ENCODE results near the gene TIMM23.
"Not testable (repeated sequence)": the region's sequence is repeated elsewhere in the genome, so short reads cannot be mapped to it uniquely, and the experiment has no call there.

The TIMM23 gene

GRCh38 chr10:45926790-45927189 is 45.5 kb upstream of the TIMM23 start:
- H3K4me3 ChIP-seq (ENCODE audit: low read depth, low read length); H3K9me3 ChIP-seq (ENCODE audit: control insufficient read depth, insufficient read depth, low read depth, low read length); H3K27ac ChIP-seq (ENCODE audit: extremely low read depth, low read depth, low read length); H3K4me1 ChIP-seq (ENCODE audit: control insufficient read depth, insufficient read depth, low read length); H3K36me3 ChIP-seq (ENCODE audit: control insufficient read depth in 2 of 2, insufficient read depth in 1 of 2, low read length in 2 of 2); CTCF ChIA-PET; POLR2A ChIA-PET: not testable (repeated sequence)
- peak; percentile 44 for TF ChIP-seq SETDB1 (IDR thresholded peaks at IDR 0.05; ENCODE audit: insufficient read length, low read length)

GRCh38 chr10:45931305-45931704 is 41.0 kb upstream of the TIMM23 start:
- H3K36me3 ChIP-seq (ENCODE audit: control insufficient read depth in 2 of 2, insufficient read depth in 1 of 2, low read length in 2 of 2); CTCF ChIA-PET; POLR2A ChIA-PET; H3K4me3 ChIP-seq (ENCODE audit: low read depth, low read length); H3K9me3 ChIP-seq (ENCODE audit: control insufficient read depth, insufficient read depth, low read depth, low read length); H3K4me1 ChIP-seq (ENCODE audit: control insufficient read depth, insufficient read depth, low read length); H3K27ac ChIP-seq (ENCODE audit: extremely low read depth, low read depth, low read length): not testable (repeated sequence)

GRCh38 chr10:45934788-45935187 is 37.5 kb upstream of the TIMM23 start:
- POLR2A ChIA-PET; H3K4me3 ChIP-seq (ENCODE audit: low read depth, low read length); H3K36me3 ChIP-seq (ENCODE audit: control insufficient read depth in 2 of 2, insufficient read depth in 1 of 2, low read length in 2 of 2); H3K4me1 ChIP-seq (ENCODE audit: control insufficient read depth, insufficient read depth, low read length); H3K9me3 ChIP-seq (ENCODE audit: control insufficient read depth, insufficient read depth, low read depth, low read length); H3K27ac ChIP-seq (ENCODE audit: extremely low read depth, low read depth, low read length); CTCF ChIA-PET: not testable (repeated sequence)
- peak; percentile 58 for TF ChIP-seq ATF2 (tag by site-specific recombination; IDR thresholded peaks at IDR 0.05; ENCODE audit: low read depth)
- peak; percentile 29; the same call in 1 of the 2 replicates for TF ChIP-seq ZNF629 (tag by site-specific recombination; IDR thresholded peaks at IDR 0.05)

GRCh38 chr10:45939176-45939697 is 33.1 kb upstream of the TIMM23 start:
- POLR2A ChIA-PET; H3K9me3 ChIP-seq (ENCODE audit: control insufficient read depth, insufficient read depth, low read depth, low read length); H3K4me1 ChIP-seq (ENCODE audit: control insufficient read depth, insufficient read depth, low read length); H3K4me3 ChIP-seq (ENCODE audit: low read depth, low read length); H3K27ac ChIP-seq (ENCODE audit: extremely low read depth, low read depth, low read length); H3K36me3 ChIP-seq (ENCODE audit: control insufficient read depth in 2 of 2, insufficient read depth in 1 of 2, low read length in 2 of 2): not testable (repeated sequence)
- CTCF ChIA-PET, result interaction anchor here (0.6 kb wide), 1 partner anchor 703 kb away, joined by 3 read pairs; no protein-coding TSS in a partner anchor

GRCh38 chr10:45941196-45941595 is 31.1 kb upstream of the TIMM23 start:
- H3K36me3 ChIP-seq (ENCODE audit: control insufficient read depth in 2 of 2, insufficient read depth in 1 of 2, low read length in 2 of 2); H3K4me3 ChIP-seq (ENCODE audit: low read depth, low read length); H3K9me3 ChIP-seq (ENCODE audit: control insufficient read depth, insufficient read depth, low read depth, low read length); H3K27ac ChIP-seq (ENCODE audit: extremely low read depth, low read depth, low read length); H3K4me1 ChIP-seq (ENCODE audit: control insufficient read depth, insufficient read depth, low read length); CTCF ChIA-PET; POLR2A ChIA-PET: not testable (repeated sequence)

GRCh38 chr10:45945476-45945875 is 26.8 kb upstream of the TIMM23 start:
- H3K9me3 ChIP-seq (ENCODE audit: control insufficient read depth, insufficient read depth, low read depth, low read length); H3K27ac ChIP-seq (ENCODE audit: extremely low read depth, low read depth, low read length); CTCF ChIA-PET; H3K4me1 ChIP-seq (ENCODE audit: control insufficient read depth, insufficient read depth, low read length); H3K36me3 ChIP-seq (ENCODE audit: control insufficient read depth in 2 of 2, insufficient read depth in 1 of 2, low read length in 2 of 2); H3K4me3 ChIP-seq (ENCODE audit: low read depth, low read length); POLR2A ChIA-PET: not testable (repeated sequence)

- H3K4me3 ChIP-seq (ENCODE audit: low read depth, low read length); H3K27ac ChIP-seq (ENCODE audit: extremely low read depth, low read depth, low read length); H3K4me1 ChIP-seq (ENCODE audit: control insufficient read depth, insufficient read depth, low read length); CTCF ChIA-PET; H3K9me3 ChIP-seq (ENCODE audit: control insufficient read depth, insufficient read depth, low read depth, low read length); POLR2A ChIA-PET: not testable (repeated sequence)
- peaks cover 0 to 15% of the 10 kb centered on the region in 2 experiments; a peak in 2 of 3 replicates for H3K36me3 ChIP-seq (ENCODE audit: control insufficient read depth in 2 of 2, insufficient read depth in 1 of 2, low read length in 2 of 2)
Measured at GRCh38 chr10:45947363-45947762, 24.9 kb upstream of the TIMM23 start.

GRCh38 chr10:45948801-45949200 is 23.5 kb upstream of the TIMM23 start:
- CTCF ChIA-PET; POLR2A ChIA-PET; H3K27ac ChIP-seq (ENCODE audit: extremely low read depth, low read depth, low read length); H3K9me3 ChIP-seq (ENCODE audit: control insufficient read depth, insufficient read depth, low read depth, low read length); H3K4me1 ChIP-seq (ENCODE audit: control insufficient read depth, insufficient read depth, low read length); H3K4me3 ChIP-seq (ENCODE audit: low read depth, low read length): not testable (repeated sequence)
- H3K36me3 ChIP-seq (ENCODE audit: control insufficient read depth in 2 of 2, insufficient read depth in 1 of 2, low read length in 2 of 2), result peaks cover 0 to 24% of the 10 kb centered on the region in 2 experiments; a peak in 2 of 3 replicates

- H3K4me1 ChIP-seq (ENCODE audit: control insufficient read depth, insufficient read depth, low read length); H3K9me3 ChIP-seq (ENCODE audit: control insufficient read depth, insufficient read depth, low read depth, low read length); H3K27ac ChIP-seq (ENCODE audit: extremely low read depth, low read depth, low read length); POLR2A ChIA-PET; CTCF ChIA-PET; H3K4me3 ChIP-seq (ENCODE audit: low read depth, low read length): not testable (repeated sequence)
- peaks cover 0 to 17% of the 10 kb centered on the region in 2 experiments; a peak in 2 of 3 replicates for H3K36me3 ChIP-seq (ENCODE audit: control insufficient read depth in 2 of 2, insufficient read depth in 1 of 2, low read length in 2 of 2)
Measured at GRCh38 chr10:45954367-45954766, 17.9 kb upstream of the TIMM23 start.

- H3K4me1 ChIP-seq (ENCODE audit: control insufficient read depth, insufficient read depth, low read length); H3K4me3 ChIP-seq (ENCODE audit: low read depth, low read length); POLR2A ChIA-PET; CTCF ChIA-PET; H3K9me3 ChIP-seq (ENCODE audit: control insufficient read depth, insufficient read depth, low read depth, low read length); H3K27ac ChIP-seq (ENCODE audit: extremely low read depth, low read depth, low read length): not testable (repeated sequence)
- peaks cover 0 to 13% of the 10 kb centered on the region in 2 experiments; a peak in 2 of 3 replicates for H3K36me3 ChIP-seq (ENCODE audit: control insufficient read depth in 2 of 2, insufficient read depth in 1 of 2, low read length in 2 of 2)
Measured at GRCh38 chr10:45956634-45957033, 15.7 kb upstream of the TIMM23 start.
